GM18870 (cell line): ENCODE data around the gene METRN.
A peak's percentile ranks its signal among the peaks of the same experiment; 100 is the strongest.

Experiments
- ATAC-seq: cut with Tn5 transposase; IDR thresholded peaks from one replicate; pipeline ENCODE4 v1.9.1; 2021; ENCODE audit warnings: moderate library complexity; ENCODE audit not compliant: unreplicated experiment

The METRN gene

GRCh38 chr16:677316-678190 lies 37.4 kb upstream of the METRN start:
- ATAC-seq = no peak

DNA sequence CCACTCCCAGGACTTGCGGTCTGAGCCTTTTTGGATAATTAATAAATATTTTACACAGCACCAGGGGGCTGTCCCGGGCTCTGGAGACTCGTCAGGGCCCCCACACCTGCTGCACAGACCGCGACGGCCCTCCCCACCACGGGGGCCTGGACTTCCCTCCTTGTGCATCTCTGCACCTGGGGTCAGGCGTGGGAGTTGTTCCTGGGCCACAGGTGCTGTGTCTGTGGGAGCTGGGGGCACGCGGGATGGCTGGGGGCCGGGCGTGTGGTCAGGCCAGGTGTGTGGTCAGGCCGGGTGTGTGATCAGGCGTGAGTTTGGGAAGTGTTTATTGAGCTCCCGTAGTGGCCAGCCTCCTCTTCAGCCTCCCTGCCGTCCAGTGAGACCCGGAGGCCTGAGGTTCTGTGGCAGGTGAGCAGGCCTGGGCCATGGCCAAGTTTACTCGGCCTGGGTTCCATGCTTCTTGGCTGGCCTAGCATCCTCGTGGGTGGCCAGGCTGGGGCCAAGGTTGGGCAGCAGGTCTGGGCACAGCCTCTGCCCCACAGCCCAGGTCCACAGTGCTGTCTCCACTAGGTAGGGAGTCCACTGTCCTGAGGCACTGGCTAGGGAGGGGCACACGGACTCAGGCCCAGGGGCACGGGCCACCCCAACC lies 36.6 kb upstream of the METRN start:
- ATAC-seq = no peak

DNA sequence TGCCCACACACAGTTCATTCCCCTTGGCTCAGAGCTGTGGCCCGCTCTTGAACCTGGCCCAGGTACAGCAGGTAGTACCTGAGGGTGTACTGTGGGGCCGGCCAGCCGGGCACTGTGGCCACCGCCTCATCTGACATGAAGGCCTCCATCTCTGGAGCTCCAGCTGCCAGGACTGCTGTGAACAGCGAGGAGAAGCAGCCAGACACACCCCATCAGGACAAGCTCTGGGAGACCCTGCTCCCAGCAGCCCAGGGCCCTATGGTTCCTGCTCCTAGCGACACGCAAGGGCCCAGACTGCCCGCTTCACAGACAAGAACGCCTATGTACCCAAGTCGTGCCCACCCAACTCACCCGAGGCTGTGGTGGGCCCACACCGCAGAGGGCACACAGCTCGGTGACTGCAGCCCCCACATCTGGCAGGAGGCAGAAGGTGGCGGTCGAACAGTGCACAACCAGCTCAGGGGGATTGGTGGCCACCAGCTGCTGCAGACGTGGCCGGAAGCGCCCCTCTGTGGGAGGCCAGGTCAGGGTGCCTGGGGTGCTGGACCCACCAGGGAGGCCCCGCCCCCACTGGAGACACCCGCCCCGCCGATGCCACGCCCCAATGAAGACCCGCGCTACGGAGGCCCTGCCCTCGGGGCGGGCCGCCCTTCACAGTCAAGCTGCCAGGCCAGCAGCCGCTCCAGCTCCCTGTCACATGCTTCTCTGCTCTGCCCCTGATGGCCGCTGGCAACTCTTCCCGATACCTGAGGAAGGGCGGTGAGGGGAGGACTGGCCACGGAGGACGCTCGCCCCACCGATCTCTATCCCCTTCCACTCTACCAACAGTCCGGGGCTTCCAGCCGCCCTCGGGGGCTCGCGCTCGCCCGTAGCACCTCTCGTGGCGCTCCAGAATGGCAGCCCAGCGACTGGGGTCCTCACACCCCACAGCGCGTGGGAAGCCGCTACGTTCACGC lies 35.8 kb upstream of the METRN start:
- ATAC-seq = no peak

GRCh38 chr16:679814-680624 lies 34.9 kb upstream of the METRN start, which contains the start of gene STUB1:
Gene STUB1 (plus strand): TSS chr16:680410. CDS start chr16:680526, 116 bp downstream.
- ATAC-seq = no peak

DNA sequence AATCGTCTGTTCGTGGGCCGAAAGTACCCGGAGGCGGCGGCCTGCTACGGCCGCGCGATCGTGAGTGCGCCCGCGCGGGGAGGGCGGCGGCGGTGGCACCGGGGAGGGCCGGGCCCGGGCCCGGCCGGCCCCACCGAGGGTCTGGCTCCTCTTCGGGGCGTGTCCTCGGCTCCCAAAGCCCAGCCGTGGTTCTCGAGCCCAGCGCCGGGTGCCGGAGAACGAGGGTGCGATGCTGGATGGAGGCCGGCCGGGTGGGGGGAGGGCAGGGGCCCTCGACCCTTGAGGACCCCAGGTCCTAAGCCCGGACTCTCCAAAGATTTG lies 34.3 kb upstream of the METRN start:
- no peak for ATAC-seq

DNA sequence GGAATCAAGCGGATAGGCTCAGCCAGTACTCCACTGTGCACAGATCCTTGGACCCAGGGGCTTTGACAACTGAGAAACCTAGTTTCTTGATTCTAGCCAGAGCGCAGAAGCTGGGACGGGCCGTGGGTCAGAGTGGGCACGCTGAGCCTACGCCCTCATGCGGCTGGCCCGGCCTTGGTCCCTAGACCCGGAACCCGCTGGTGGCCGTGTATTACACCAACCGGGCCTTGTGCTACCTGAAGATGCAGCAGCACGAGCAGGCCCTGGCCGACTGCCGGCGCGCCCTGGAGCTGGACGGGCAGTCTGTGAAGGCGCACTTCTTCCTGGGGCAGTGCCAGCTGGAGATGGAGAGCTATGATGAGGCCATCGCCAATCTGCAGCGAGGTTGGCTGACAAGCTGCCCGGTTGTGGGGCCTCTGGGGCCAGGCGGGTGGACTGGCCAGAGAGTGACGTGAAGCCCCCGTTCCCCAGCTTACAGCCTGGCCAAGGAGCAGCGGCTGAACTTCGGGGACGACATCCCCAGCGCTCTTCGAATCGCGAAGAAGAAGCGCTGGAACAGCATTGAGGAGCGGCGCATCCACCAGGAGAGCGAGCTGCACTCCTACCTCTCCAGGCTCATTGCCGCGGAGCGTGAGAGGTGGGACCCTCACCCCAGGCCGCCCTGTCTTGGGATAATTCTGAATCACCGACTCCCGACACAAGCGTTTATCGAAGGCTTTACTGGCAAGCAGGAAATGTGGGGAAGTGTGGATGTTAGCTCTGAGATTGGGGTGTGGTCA lies 33.8 kb upstream of the METRN start:
- ATAC-seq = no peak

DNA sequence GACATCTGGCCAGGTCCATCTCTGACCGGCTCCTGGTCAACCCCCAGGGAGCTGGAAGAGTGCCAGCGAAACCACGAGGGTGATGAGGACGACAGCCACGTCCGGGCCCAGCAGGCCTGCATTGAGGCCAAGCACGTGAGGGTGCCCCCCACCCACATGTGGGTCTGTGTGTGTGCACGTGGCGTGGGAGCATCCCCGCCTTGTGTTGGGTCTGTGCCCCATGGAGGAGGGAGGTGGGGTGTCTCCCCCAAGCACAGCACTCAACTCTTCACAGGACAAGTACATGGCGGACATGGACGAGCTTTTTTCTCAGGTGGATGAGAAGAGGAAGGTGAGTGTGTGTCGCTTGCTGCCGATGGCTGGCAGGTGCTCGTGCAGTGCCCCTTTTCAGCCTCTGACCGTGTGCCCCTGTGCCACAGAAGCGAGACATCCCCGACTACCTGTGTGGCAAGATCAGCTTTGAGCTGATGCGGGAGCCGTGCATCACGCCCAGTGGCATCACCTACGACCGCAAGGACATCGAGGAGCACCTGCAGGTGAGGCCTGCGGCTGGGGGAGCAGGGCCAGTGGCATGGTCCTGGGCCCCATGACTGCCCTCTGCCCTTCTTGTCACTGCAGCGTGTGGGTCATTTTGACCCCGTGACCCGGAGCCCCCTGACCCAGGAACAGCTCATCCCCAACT lies 33.0 kb upstream of the METRN start:
- no peak for ATAC-seq

- no peak for ATAC-seq
Measured at GRCh38 chr16:682493-683395, 32.2 kb upstream of the METRN start.

DNA sequence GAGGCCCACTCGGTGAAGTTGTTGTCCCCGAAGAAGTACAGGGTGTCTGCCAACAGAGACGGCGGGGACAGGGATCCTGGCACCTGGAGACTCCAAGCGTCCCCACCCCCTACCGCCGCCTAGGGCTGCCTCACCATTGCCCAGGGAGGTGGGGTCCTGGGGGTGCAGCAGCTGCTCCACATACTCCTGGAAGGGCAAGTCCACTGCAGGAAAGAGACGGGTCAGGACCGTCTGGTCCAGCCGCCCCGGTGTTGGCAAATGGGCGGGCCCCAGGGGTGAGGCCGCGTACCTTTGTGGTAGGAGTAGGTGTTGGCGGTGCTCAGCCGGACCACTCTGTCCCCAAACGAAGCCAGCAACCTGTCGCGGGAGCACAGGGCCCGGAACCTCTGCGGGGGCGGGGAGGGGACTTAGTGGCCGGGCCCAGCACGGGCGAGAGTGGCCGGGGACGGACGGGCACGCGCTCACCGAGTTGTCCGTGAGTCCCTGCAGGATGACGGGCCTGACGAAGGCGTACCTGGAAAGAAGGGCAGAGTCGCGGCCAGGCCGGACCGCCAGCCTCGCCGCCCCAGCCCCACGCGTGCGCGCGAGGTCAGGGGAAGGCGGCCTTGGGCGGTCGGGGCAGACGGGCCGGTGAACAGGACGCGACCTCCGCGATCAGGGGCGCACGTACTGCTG lies 31.4 kb upstream of the METRN start:
- ATAC-seq = no peak

- ATAC-seq = peak; percentile 53
Measured at GRCh38 chr16:684071-684794, 30.7 kb upstream of the METRN start, which contains the start of gene JMJD8. Gene JMJD8 (minus strand): TSS chr16:684334. CDS start chr16:684319, 15 bp downstream.

DNA sequence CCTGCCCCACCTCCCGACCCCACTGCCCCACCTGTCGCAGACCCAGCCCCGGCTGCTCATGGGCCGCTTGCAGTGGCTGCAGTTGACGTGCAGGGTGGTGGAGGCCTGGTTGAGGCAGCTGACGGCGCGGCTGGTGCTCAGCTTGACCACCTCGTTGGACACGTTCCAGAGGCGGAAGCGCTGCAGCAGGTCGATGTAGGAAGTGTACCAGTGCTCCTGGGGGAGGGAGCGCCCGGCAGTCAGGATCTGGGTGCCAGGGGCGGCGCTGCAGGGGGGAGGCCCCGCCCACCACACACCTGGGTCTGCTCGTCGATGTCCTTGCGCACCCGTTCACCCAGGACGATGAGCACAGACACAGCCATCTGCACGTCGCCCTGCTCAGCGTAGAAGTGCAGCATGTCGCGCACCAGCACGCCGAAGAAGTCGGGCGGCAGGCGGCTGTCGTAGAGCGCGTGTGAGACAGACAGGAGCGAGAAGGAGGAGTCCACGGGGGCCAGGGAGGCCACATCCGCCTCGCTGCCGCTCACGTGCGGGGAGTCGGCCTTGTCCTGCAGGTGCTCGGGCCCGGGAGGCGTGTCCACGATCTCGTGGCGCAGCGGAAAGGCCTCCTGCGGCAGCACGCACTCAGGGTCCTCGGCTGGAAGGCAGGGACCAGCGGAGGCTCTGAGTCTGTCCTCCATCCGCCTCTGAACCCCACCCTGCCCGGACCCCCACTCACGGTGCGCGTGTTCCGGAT lies 29.8 kb upstream of the METRN start:
- no peak for ATAC-seq

GRCh38 chr16:685967-686366 lies 29.0 kb upstream of the METRN start:
- ATAC-seq = no peak

GRCh38 chr16:686459-687260 lies 28.3 kb upstream of the METRN start:
- no peak for ATAC-seq

GRCh38 chr16:687499-687898 lies 27.4 kb upstream of the METRN start:
- no peak for ATAC-seq

- no peak for ATAC-seq
Measured at GRCh38 chr16:689175-689897, 25.6 kb upstream of the METRN start.
